NCI-H226 (cell line): ENCODE measurements around the gene B3GAT2.
A peak's percentile ranks its signal among the peaks of the same experiment; 100 is the strongest.

Experiments
- DNase-seq: peaks from one replicate; pipeline ENCODE4 v3.0.0-alpha.2; 2015

Gene B3GAT2

DNA sequence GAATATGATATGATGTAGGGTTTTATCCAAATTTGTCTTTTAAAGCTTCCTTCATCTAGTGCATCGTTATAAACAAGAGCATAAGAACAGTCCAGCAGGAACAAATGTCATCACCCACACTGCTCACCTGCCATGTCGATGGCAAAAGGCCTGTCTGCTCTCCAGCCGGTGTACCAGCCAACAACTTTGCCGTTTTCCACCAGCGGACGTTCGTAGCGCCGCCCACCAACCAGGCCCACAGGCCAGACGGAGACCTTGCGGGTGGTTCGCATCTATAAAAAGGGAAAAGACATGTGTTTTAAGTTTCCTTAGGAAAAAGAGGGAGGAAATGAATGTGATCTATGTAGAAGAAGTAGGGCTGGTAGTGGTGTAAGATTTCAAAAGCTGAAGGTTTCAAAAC is 62.9 kb downstream of the B3GAT2 start:
- no peak for DNase-seq

DNA sequence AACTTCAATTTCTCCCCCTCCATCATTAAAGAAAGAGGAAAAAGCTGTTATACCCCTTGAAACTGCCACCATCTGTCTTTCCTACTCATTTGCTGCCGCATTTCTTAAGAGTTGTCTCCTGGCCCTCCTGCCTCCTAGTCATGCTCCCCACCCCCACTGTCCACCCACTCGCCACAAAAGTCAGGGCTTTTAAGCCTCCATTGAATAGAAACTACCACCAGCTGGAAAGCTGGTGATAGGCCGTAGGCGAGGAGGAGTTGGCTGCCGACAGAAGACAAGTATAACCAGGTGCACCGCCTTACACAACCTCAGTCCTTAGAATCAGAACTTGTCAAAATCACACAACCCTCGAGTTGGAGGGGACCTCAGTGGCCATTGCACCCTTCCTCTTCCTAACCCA is 67.6 kb downstream of the B3GAT2 start:
- no peak for DNase-seq

DNA sequence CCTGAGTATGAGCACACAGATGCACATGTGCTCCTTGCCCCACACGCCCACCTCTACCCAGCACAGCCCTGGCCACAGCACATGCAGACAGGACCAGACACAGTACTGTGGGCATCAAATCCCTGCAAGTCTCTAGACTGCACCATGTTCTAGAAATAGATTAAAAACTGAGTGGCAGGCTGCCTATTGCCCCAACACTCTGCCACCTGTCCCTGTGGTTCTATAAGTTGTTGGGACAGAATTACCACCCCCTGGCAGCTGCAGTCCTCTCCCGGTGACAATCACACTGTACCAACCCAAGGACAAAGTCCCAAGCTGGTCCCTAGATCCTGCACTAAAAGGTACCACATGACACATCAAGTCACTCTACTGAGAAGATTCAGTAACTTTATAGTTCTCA is 70.2 kb downstream of the B3GAT2 start:
- DNase-seq, result no peak

DNA sequence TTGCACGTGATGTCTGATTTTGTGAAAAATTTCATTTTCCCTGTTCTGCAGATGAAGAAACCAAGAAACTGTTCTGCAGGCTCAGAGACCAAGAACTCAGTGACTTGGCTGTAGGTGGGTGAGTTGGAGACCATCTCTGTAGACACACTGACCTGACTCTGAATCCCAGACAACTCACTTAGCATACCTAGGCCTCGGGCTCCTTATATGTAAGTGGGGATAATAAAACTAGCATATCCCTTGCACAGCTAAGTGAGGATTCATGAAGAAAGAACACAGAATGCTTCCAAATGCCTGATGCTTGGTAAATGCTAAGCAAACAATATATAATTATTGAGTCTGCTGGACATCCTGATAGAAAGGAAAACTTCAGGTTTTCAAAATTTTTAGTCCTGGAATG is 70.8 kb downstream of the B3GAT2 start:
- no peak for DNase-seq

DNA sequence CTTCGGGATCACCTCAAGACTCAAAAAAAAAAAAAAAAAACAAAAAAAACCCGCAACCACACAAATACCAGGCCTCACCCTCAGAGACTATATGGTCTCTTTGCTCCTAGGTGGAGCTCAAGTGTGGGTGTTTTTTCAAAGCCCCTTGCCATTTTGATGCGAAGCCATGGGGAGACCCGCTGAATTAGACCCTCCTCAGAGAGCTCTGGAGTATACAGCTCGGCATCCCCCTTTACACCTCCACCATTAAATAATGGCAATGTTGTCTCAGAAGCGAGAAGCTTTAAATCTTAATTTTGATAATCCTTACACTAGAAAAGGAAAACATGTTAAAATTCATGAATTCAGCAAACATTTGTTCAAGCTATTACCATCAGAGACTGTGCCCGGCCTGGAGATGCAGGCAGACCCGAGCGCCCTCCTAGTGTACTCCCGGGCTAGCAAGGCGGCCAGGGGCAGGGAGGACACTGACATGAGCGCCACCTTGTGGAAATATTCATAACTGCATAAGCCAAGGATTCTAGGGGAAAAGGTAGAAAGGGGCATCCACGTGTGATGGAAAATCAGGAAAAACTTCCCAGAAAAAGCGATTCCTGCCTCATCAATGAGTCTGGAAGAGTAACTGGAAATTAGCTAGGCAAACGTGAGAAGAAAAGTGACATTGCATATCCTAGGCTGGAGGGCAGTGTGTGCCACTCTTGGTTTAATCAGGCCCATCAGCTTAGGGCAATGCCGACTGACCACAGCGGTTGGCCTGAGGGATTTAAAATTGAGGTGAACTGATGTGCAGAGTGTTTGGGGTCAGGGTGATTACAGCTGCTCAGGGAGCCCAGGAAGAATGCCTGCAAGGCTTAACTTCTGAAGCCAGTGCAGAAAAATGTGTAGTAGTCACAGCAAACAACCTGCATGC is 72.5 kb downstream of the B3GAT2 start:
- peak; percentile 43 for DNase-seq

DNA sequence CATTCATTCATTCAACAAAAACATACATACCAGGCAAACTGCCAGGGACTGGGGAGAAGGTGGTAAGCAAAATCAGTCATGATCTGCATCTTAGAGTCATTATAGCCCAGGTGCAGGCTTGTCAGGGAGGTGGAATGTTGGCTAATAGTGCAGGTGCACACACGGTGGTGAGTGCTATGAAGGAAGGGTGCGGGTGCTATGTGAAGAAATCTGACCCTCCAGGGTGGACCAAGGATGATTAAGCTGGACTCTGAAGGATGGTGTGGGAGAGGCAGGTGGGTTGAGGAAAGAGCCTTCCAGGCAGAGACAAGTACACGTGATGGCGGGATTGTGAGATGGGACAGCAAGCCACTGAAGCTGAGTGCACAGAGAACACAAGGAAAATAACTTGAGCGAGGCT is 77.4 kb downstream of the B3GAT2 start:
- DNase-seq, result no peak

DNA sequence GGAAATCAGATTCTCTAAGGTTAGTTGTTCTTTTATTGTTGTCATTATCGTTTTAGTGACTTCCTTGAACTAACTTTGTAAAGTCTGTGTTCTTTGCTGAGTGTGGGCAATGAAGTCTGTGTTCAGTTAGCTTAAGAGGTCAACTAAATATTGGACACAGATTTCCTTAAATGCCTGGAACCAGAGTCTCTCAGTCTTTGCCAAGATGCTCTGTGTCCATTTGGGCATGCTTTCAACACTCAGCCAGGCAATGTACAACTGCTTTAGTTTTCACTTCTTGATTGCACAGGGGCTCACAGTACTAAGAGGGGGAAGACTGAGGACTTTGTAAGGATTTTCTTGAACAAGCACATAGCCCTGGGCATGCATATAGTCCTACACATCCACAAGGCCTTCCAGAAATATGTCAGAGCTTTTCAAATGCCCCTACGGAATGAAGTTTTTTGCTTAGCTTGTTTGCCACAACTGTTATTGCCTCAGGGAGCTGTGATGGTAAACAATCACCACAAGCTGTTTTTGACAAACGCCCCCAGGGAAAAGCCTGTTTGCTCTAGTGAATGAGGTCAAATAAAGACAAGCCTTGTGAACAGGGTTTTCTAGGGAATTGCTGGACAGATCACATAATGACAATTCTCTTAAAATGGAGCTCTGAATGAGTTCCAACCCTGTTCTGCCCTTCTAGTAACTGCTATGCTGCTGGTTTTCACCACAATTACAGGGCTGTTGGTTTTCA is 82.5 kb downstream of the B3GAT2 start:
- DNase-seq, result no peak

DNA sequence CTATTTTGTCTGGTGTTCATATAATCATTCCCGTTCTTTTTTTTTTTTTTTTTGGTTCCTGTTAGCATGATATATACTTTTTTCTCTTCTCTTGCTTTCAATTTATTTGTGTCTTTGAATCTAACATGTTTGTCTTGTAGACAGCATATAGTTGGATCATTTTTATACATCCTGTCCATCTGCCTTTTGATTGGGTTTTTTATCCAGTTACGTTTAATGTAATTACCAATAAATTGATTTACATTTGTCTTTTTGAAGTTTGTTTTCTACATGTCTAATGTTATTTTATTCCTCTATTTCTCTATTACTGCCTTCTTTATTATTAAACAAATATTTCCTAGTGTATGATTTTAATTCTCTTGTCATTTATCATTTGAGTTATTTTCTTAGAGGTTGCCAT is 84.4 kb downstream of the B3GAT2 start:
- no peak for DNase-seq

DNA sequence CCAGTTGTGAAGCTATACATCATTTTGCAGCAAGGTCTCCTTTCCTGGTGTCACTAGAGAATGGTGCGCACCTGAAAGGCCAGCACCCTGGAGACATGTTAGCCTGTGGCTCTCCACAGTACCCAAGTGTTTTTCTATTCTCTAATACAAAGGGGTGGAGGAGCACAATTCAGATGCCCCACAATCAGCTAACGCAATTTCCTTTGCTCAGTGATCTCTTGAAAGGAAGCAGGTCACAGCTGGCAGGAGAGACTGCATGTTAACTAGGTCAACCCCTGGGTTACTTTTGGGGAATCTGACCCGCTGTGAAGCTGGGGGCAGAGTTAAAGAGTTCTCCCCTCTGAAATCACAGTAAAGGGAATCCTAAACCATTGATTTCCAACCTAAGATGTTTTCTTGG is 92.5 kb downstream of the B3GAT2 start:
- DNase-seq, result no peak

DNA sequence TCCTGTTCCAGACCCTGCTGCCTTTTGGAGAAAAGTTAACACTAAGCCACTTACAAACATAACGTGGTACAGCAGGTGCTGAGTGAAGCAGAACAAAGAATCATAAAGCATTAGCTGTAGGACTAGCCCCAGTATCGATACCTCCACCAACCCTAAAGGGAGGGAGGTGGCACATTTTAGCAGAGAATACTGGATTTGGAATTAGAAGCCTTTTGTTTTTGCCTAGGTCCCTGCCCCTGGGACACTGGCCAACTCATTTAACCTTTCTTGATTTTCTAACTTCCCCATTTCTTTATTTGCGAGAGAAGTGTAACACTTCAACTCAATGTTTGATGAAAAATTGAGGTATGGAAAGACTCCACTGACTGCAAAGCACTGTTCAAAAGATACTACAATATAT is 93.5 kb downstream of the B3GAT2 start:
- no peak for DNase-seq

DNA sequence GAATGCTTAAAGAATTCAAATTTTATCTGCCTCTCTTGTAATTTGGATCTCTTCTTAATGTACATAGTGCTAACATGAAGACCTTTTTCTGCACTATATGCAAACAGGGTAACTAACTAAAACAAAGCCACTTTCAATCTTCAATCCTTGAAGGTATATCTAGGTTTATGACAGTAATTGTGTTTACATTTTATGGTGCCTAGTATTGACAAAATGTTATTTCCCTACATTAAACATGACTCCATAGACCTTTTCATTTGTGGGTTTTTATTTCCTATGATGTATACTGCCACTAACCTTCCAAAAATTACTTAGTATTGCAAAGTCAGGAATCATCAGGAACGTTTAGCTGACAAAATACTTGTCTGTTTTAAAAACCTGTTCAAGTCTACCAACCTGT is 95.9 kb downstream of the B3GAT2 start:
- DNase-seq, result no peak

DNA sequence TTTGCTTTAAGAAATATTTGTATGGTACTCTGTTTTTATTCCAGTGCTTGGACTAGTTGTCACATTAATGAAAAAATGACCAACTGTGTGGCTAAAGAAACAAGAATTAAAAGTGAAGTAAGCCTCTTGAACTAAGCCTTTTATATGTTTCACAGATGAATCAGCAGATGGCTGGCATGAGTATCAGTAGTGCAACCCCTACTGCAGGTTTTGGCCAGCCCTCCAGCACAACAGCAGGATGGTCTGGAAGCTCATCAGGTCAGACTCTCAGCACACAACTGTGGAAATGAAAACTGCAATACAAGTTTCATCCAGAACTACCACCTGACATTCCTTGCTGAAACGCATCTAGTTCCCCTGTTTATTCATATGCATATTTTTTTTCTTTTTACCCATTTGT is 96.8 kb downstream of the B3GAT2 start:
- no peak for DNase-seq

DNA sequence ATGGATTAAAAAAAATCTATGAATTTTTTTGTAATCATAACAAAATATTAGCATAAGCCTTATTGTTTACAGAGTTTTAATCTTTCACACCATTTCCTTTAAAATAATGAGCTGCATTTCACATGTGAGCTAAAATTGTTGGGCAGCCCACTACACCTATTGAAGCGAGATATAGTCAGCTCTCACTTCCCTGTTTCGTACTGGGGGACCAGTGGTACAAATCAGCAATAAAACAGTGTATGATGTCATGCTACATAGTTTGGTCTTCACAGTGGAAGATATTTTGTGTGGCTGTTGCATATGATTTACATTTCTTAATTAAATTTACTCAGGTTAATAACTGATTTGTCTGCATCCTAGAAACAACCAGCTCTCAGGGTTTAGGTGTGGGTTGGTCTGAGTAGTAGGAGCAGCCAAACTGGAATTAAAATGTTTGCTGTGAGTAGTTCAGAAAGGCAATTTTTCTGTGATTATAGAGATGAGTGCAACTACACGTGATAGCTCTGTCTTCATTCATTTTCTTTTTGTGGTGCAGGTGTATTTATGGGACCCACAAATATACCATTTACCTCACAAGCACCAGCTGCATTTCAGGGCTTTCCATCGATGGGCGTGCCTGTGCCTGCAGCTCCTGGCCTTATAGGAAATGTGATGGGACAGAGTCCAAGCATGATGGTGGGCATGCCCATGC is 99.3 kb downstream of the B3GAT2 start:
- DNase-seq, result no peak

DNA sequence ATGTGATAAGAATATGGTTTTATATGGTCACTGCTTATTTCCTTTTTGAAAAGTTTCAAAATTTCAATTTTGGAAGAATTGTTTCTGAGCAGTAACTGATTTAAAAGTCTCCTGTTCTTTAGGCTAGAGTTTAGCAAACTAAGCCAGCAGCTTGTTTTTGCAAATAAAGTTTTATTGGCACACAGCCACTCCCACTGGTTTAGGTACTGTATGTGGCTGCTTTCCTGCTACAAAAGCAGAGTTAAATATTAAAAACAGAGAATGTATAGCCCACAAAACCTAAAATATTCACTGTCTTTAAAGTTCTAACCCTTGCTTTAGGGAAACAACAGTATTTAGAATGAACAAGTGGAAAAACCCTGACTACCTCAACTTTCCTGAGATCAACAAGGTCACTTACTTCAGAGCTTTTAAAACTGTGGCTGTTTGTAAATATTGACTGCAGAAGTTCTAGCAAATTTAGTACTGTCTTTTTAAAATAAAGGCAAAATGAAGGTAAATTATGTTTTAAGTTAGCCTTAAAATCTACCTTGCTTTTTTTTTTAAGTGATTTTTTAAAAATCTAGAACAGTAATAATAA is 104.1 kb downstream of the B3GAT2 start:
- DNase-seq, result no peak

DNA sequence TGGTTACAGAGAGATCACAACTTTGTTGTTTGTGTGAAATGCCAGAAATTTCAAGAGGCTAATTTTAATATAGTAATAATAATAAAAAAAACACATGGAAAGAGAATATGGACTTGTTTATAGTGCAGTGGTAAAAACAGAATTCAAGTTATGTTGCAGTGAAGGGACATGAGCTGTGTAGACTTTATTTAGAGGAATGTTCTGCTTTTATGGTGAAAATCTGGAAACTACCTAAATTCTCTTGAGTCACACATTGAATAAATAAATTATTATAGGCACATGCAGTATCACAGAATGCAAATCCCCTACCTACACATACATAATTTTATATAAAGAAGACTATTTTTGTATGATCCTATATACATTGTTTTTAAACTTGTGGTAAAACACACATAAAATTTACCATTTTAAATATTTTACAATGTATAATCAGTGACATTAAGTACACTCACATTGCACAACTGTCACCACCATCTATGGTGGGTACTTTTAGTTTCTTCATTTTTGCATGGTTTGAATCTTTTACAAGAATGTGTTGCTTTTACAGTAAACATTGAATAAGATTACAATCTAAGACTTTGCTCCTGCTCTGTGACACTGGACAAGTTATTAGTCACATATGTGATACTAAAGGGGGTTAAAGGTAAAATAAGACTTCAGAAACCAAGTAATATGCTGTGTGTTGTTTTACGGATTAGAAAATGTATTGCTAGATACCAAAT is 107.4 kb downstream of the B3GAT2 start:
- no peak for DNase-seq

DNA sequence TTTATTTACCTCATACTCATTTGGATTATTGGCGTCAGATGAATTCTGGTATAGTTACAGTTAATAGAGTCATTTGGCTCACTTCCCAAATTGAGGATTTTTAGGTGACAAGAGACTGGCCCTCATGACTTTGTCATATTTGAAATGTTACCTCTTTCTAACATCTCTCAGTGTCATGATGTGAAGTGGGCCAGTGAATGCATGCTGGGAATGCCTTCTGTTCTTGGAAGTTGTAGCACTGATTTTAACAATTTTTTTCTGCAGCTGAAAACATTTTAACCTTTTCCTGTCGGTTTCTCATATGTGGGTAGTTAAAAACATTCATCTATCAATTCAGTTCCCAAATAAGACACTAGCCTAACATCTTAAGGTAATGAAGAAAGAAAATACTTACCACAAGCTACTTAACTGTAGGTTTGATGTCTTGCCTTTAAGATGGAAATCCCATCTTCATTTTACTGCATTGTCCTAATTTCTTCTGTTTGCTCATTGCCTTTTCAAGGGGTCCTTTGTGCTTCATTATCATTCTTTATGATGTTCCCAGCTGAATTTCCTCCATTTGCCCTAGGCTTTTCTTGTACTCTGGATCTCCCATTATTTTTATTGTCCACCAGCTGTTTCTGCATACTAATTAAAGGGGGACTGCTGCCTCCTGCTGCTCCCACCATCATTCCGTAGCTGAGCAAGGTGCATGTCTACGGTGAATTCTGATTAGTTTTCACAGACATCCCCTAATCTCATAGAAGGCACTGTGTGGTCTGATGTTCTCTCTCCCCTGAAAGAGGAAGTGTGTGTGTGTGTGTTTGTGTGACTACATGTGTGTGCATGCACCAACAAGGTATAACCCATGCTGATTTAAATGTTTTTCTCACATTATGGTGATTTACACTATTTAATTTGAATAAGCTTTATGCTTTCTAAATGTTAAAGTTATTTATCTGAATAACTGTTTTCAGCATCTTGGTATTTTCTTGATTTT is 109.5 kb downstream of the B3GAT2 start:
- no peak for DNase-seq

DNA sequence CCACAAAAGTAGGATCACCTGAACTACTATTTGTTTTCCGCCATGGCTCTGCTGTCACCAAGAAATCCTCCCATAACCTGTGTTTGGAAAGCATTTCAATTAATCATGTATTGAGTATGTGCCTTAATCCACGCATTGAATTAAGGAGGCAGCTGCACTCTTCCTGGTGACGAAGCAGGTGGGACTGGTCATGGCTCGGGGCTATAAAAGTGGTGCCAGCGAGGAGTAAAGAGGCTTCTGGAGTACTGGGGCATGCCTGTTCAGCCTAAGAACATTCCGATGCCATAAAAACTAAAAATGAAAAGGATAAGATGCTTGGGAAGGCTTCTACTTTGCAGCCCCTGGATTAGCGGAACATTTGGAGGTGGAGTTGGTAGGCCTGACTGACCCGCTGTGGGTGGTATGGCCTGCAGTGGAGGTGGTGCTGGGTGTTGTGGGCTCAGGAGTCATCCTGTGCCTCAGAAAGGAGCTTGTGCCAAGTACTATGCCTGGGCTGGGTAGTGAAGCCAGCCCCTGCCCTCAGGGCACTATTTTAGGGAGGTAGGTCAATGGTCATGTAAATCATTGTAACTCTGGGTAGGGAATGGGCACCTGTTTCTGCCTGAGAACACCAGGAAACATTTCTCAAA is 110.5 kb downstream of the B3GAT2 start:
- DNase-seq, result no peak

DNA sequence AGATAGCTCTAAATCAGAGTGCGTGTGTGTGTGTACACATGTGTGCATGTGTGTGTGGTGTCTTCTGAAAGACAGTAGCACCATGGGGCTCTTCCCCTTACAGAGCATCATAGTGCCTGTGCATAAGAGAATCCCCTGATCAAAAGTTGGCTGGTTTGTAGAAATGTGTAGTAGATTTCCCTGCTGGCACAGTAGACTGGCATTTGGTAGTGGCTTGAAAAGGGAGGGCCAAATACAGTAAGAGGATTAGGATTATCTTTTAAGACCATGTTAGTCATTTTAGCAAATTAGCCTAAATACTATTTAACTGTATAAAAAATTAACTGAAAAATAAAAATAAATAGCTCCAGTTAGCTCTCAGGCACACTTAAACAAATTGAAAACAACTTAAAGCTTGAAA is 112.6 kb downstream of the B3GAT2 start:
- no peak for DNase-seq

DNA sequence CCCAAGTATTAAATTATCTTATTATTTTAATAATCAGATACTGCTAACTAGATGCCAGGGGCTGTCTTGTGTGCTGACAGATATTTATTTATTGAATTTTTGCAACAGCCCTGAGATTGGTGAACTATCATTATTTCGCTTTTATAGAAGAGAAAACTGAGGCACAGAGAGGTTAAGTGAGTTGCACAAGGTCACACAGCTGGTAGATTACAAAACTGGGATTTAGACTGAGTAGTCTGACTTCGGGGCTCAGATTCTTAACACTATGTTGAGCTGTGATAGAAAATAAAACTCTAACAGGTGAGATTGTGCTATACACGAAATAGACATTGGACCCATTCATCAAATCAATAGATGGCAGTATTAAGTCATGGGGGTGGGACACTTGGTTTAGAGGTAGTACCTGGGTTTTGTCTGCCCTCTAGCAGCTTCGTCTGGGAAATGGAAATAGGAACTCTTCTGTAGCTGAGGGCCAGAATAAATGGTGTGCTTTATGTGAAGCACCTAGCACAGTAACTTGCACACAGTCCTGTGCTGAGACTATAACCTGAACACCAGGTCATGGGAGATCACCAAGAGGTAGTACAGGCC is 113.4 kb downstream of the B3GAT2 start:
- no peak for DNase-seq

DNA sequence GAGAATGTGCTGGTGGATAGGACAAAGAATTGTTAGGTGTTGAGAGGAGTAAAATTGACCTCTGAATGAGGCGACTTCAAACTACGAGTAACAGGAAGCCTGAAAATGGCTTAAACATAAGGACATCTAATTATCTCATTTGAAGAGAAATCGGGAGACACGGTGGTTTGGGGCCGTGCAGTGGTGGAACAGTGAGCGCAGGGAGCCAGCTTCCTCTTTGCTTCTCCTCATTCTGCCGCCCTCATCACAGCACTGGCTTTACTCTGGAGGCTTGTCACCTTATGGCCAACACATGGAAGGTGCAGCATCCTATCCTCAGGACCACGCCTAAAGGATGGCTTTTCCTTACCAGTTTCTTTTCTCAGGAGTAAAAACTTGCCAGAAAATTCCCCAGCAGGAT is 114.3 kb downstream of the B3GAT2 start:
- DNase-seq, result no peak

DNA sequence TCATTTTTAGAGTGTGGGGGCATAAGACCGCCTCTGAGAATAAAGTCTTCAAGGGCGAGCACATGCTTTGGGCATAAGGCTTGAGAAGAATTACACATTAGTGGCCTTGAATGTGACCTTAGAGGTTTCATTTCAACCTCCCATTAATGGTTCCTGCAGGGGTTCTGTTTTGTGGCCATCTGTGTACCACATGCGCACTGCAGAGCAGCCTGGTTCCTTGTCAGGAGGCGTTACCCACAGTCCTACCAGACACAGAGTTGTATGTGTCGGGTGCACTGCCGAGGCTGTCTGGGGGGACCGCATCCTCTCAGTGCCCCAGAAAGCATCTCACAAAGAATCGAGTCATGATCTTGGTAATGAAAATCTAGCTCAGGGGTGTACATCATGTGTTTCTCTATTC is 115.7 kb downstream of the B3GAT2 start:
- no peak for DNase-seq
